Caco-2 (cell line): ENCODE results near the gene ZIC1. TPM values are rescaled to one million over a fixed set of nuclear protein-coding genes. Genes with fewer than 3 reads are reported as not detected.

Source experiments
- BruUV-seq: library from RNA; stranded (reverse); fragments of 400-500 nt; replicated peaks from 2 replicates; lab custom pipeline; 2021; lab: Mats Ljungman, UMichigan
- CTCF ChIA-PET: fragments of 300-600 bp; sonication (Branson Sonifier 250); formaldehyde crosslinking; loops from one replicate; lab custom pipeline; 2022; ENCODE audit warnings: antibody characterized with exemption; lab: Charles Lee
- POLR2A ChIA-PET: fragments of 300-600 bp; sonication (Branson Sonifier 250); formaldehyde crosslinking; loops from one replicate; lab custom pipeline; 2022; ENCODE audit warnings: antibody characterized with exemption; lab: Charles Lee
- DNase-seq, 2 experiments: peaks; one replicate each; pipeline versions ENCODE4 v3.0.0 to v3.0.0-alpha.2; 2020 to 2022
- H3K27me3 ChIP-seq: replicated peaks from 2 replicates; pipeline ENCODE4 v1.6.0; 2011; ENCODE audit warnings: low read length; ENCODE audit not compliant: control insufficient read depth, insufficient read depth
- H3K36me3 ChIP-seq: 2 replicates; pipeline ENCODE4 v1.5.1; 2011; ENCODE audit warnings: low read length; ENCODE audit not compliant: control insufficient read depth, insufficient read depth
- H3K4me1 ChIP-seq: fragments of 250-450 bp; sonication (Bioruptor Pico); 2 replicates; pipeline ENCODE4 v1.5.1; 2020; ENCODE audit warnings: mild to moderate bottlenecking
- H3K4me3 ChIP-seq: 2 replicates; pipeline ENCODE4 v1.5.1; 2011; ENCODE audit warnings: low read depth, mild to moderate bottlenecking, control low read depth, low read length
- H3K9me3 ChIP-seq: fragments of 250-450 bp; sonication (Bioruptor Pico); 2 replicates; pipeline ENCODE4 v1.5.1; 2020; ENCODE audit warnings: mild to moderate bottlenecking, moderate library complexity
- H3K27ac Mint-ChIP-seq: one replicate; pipeline ENCODE4 v1.8.0; 2022; ENCODE audit warnings: mixed read lengths; ENCODE audit not compliant: unreplicated experiment
- H3K27me3 Mint-ChIP-seq: one replicate; pipeline ENCODE4 v1.8.0; 2022; ENCODE audit warnings: mixed read lengths; ENCODE audit not compliant: insufficient read depth, unreplicated experiment
- H3K36me3 Mint-ChIP-seq: one replicate; pipeline ENCODE4 v1.8.0; 2022; ENCODE audit warnings: mild to moderate bottlenecking, mixed read lengths; ENCODE audit not compliant: insufficient read depth, unreplicated experiment
- H3K4me1 Mint-ChIP-seq: one replicate; pipeline ENCODE4 v1.8.0; 2022; ENCODE audit warnings: low read depth, mixed read lengths; ENCODE audit not compliant: unreplicated experiment
- H3K4me3 Mint-ChIP-seq: one replicate; pipeline ENCODE4 v1.8.0; 2022; ENCODE audit warnings: mild to moderate bottlenecking, moderate library complexity, mixed read lengths; ENCODE audit not compliant: unreplicated experiment
- H3K9me3 Mint-ChIP-seq: one replicate; pipeline ENCODE4 v1.8.0; 2022; ENCODE audit warnings: mixed read lengths; ENCODE audit not compliant: unreplicated experiment
- CTCF ChIP-seq, 2 experiments: fragments of 200-600 bp in 1 of 2; IDR thresholded peaks; 1 replicate in 1 of 2; 2 replicates in 1 of 2; pipeline versions ENCODE4 v1.5.1 to v1.8.0; 2011 to 2022; ENCODE audit warnings: antibody characterized with exemption in 1 of 2, control low read depth in 1 of 2, inconsistent platforms in 1 of 2, low read depth in 1 of 2, low read length in 1 of 2, mild to moderate bottlenecking in 1 of 2, moderate library complexity in 1 of 2; ENCODE audit not compliant: insufficient read depth in 1 of 2, severe bottlenecking in 1 of 2, unreplicated experiment in 1 of 2
- intact Hi-C: fragments of 100-400 bp; cut with micrococcal nuclease; formaldehyde crosslinking; loops from one replicate; pipeline ENCODE4 v1.10.0; 2022; ENCODE audit not compliant: unreplicated experiment
- total RNA-seq: library from RNA; stranded (reverse); gene quantifications from 2 replicates; pipeline ENCODE4 v1.2.3, GENCODE V29; 2022

ZIC1 gene
- total RNA-seq, 1 experiment from 2014 or later, result not detected

GRCh38 chr3:147412917-147413685 is 3.9 kb downstream of the ZIC1 start:
- no peaks in the 10 kb centered on the region for H3K36me3 ChIP-seq
- peaks cover 9% of the 10 kb centered on the region for H3K9me3 Mint-ChIP-seq
- H3K4me3 ChIP-seq, result no peak overlapping the region
- H3K4me1 Mint-ChIP-seq, result peaks cover 4% of the 10 kb centered on the region
- TF ChIP-seq CTCF (IDR thresholded peaks at IDR 0.05; ENCODE audit: insufficient read depth in 1 of 2, low read depth in 1 of 2, low read length in 1 of 2, severe bottlenecking in 1 of 2, unreplicated experiment in 1 of 2), result no peak
- POLR2A ChIA-PET, result no interaction called here
- H3K27me3 Mint-ChIP-seq, result peaks cover 3% of the 10 kb centered on the region
- no peak overlapping the region for H3K4me3 Mint-ChIP-seq
- no peak overlapping the region for H3K27ac Mint-ChIP-seq
- no TSS peak for BruUV-seq
- DNase-seq, result no peak
- no peaks in the 10 kb centered on the region for H3K9me3 ChIP-seq
- H3K36me3 Mint-ChIP-seq, result peaks cover 6% of the 10 kb centered on the region
- intact Hi-C loops, result no loop called here
- no peaks in the 10 kb centered on the region for H3K27me3 ChIP-seq
- CTCF ChIA-PET, result no interaction called here
- no peaks in the 10 kb centered on the region for H3K4me1 ChIP-seq

- H3K36me3 Mint-ChIP-seq, result peaks cover 2% of the 10 kb centered on the region
- H3K27ac Mint-ChIP-seq, result no peak overlapping the region
- TF ChIP-seq CTCF (IDR thresholded peaks at IDR 0.05; ENCODE audit: insufficient read depth in 1 of 2, low read depth in 1 of 2, low read length in 1 of 2, severe bottlenecking in 1 of 2, unreplicated experiment in 1 of 2), result no peak
- H3K4me3 Mint-ChIP-seq, result no peak overlapping the region
- Histone ChIP-seq H3K9me3 (no peaks in the 10 kb centered on the region), H3K4me1 (no peaks in the 10 kb centered on the region), H3K36me3 (no peaks in the 10 kb centered on the region), H3K4me3 (no peak overlapping the region), H3K27me3 (no peaks in the 10 kb centered on the region)
- ChIA-PET CTCF (no interaction called here), POLR2A (no interaction called here)
- no TSS peak for BruUV-seq
- H3K9me3 Mint-ChIP-seq, result peaks cover 4% of the 10 kb centered on the region
- intact Hi-C loops, result no loop called here
- no peaks in the 10 kb centered on the region for H3K4me1 Mint-ChIP-seq
- DNase-seq, result no peak
- no peaks in the 10 kb centered on the region for H3K27me3 Mint-ChIP-seq
Observed at GRCh38 chr3:147413686-147414389, 4.7 kb downstream of the ZIC1 start.

- H3K36me3 Mint-ChIP-seq, result no peaks in the 10 kb centered on the region
- no peaks in the 10 kb centered on the region for H3K27me3 Mint-ChIP-seq
- H3K4me1 Mint-ChIP-seq, result no peaks in the 10 kb centered on the region
- no peak for DNase-seq
- Histone ChIP-seq H3K9me3 (no peaks in the 10 kb centered on the region), H3K4me1 (no peaks in the 10 kb centered on the region), H3K4me3 (no peak overlapping the region), H3K27me3 (no peaks in the 10 kb centered on the region), H3K36me3 (no peaks in the 10 kb centered on the region)
- no peak for TF ChIP-seq CTCF (IDR thresholded peaks at IDR 0.05; ENCODE audit: insufficient read depth in 1 of 2, low read depth in 1 of 2, low read length in 1 of 2, severe bottlenecking in 1 of 2, unreplicated experiment in 1 of 2)
- BruUV-seq, result no TSS peak
- POLR2A ChIA-PET, result no interaction called here
- no peak overlapping the region for H3K4me3 Mint-ChIP-seq
- no peaks in the 10 kb centered on the region for H3K9me3 Mint-ChIP-seq
- no peak overlapping the region for H3K27ac Mint-ChIP-seq
- CTCF ChIA-PET, result no interaction called here
- intact Hi-C loops, result no loop called here
Observed at GRCh38 chr3:147414390-147415138, 5.4 kb downstream of the ZIC1 start.
